Esophagus squamous epithelium (tissue), 4 donors: ENCODE data around the gene LRG1.

ENCODE experiments used
- POLR2A ChIP-seq, 4 donors: fragments of 450-650 bp; IDR thresholded peaks; one replicate each; pipeline ENCODE4 v1.6.1; 2017; ENCODE audit warnings: antibody characterized with exemption in 4 of 4, mild to moderate bottlenecking in 4 of 4, moderate library complexity in 3 of 4
- TF ChIP-seq, protein P1 (sequence below), 6 experiments: fragments of 450-650 bp in 4 of 6; fragments of 200-600 bp in 2 of 6; sonication (generic) in 2 of 6; IDR thresholded peaks; one replicate each; pipeline ENCODE4 v1.5.1; 2016 to 2019; ENCODE audit warnings: antibody characterized with exemption in 6 of 6, mild to moderate bottlenecking in 4 of 6, moderate library complexity in 4 of 6

DNA sequence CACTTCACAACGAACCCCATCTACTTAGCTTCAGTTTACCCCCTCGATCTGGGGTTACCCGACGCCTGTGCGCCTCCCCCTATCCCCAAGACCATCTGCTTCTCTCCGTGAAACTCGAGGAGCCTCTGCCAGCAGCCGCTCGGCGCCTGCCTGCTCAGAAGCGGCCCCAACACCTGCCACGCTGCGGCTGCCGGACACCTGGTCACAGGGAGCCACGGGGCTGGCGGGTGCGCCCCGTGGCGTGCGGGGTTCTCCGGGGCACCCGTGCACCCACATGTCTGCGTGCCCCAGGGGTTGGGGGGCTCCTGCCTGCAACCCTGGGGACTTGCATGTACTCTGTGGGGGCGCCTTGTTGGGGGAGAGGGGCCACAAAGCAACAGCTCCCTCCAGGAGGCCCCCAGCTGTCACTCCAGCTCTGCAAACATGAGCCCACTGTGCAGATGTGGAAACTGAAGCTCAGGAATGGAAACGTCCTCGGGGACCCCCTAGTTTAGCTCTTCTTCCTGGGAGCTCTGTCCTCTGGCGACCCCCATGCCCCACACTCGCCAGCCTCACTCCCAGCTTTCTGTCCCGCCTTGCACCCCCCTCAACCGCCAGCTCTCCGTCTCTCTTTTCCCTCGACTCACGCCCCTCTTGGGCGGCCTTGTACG, 26.7 kb upstream of the LRG1 start:
- TF ChIP-seq POLR2A (IDR thresholded peaks at IDR 0.05), result no peak
- TF ChIP-seq, protein P1, sequence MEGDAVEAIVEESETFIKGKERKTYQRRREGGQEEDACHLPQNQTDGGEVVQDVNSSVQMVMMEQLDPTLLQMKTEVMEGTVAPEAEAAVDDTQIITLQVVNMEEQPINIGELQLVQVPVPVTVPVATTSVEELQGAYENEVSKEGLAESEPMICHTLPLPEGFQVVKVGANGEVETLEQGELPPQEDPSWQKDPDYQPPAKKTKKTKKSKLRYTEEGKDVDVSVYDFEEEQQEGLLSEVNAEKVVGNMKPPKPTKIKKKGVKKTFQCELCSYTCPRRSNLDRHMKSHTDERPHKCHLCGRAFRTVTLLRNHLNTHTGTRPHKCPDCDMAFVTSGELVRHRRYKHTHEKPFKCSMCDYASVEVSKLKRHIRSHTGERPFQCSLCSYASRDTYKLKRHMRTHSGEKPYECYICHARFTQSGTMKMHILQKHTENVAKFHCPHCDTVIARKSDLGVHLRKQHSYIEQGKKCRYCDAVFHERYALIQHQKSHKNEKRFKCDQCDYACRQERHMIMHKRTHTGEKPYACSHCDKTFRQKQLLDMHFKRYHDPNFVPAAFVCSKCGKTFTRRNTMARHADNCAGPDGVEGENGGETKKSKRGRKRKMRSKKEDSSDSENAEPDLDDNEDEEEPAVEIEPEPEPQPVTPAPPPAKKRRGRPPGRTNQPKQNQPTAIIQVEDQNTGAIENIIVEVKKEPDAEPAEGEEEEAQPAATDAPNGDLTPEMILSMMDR (IDR thresholded peaks at IDR 0.05), result no peak
